WTC11 (cell line): ENCODE data around the gene ATP6V1F. TPM values are rescaled to one million over a fixed set of nuclear protein-coding genes. Genes with fewer than 3 reads are reported as not detected.

Source experiments
- ATAC-seq: fragments of 200-7000 bp; cut with Tn5 transposase; 2 replicates; pipeline ENCODE4 v1.10.0; 2021; ENCODE audit warnings: mild to moderate bottlenecking, moderate library complexity
- CTCF ChIA-PET: fragments of 300-600 bp; sonication (Branson Sonifier 250); formaldehyde crosslinking; loops from one replicate; lab custom pipeline; 2021; ENCODE audit warnings: antibody characterized with exemption; lab: Charles Lee
- POLR2A ChIA-PET: fragments of 350-600 bp; sonication (Branson Sonifier 250); formaldehyde crosslinking; loops from one replicate; lab custom pipeline; 2021; ENCODE audit warnings: antibody characterized with exemption; lab: Charles Lee
- DNase-seq: peaks from one replicate; pipeline ENCODE4 v3.0.0; 2021; ENCODE audit warnings: low spot score
- H3K27ac Mint-ChIP-seq: 2 replicates; pipeline ENCODE4 v1.8.0; 2021; ENCODE audit warnings: mixed read lengths
- H3K27me3 Mint-ChIP-seq: 2 replicates; pipeline ENCODE4 v1.8.0; 2021; ENCODE audit warnings: low read depth, mild to moderate bottlenecking, moderate library complexity, mixed read lengths
- H3K36me3 Mint-ChIP-seq: 2 replicates; pipeline ENCODE4 v1.8.0; 2021; ENCODE audit warnings: mixed read lengths
- H3K4me1 Mint-ChIP-seq: 2 replicates; pipeline ENCODE4 v1.8.0; 2022; ENCODE audit warnings: mixed read lengths
- H3K4me3 Mint-ChIP-seq: 2 replicates; pipeline ENCODE4 v1.8.0; 2021; ENCODE audit warnings: mild to moderate bottlenecking, moderate library complexity, mixed read lengths
- H3K9me3 Mint-ChIP-seq: 2 replicates; pipeline ENCODE4 v1.8.0; 2021; ENCODE audit warnings: mixed read lengths
- CBFB ChIP-seq: sonication (generic); formaldehyde crosslinking; IDR thresholded peaks from 2 replicates; pipeline ENCODE4 v1.8.1; 2022; ENCODE audit warnings: mild to moderate bottlenecking, low read depth, missing genetic modification reagents
- FOXK1 ChIP-seq: sonication (generic); formaldehyde crosslinking; IDR thresholded peaks from 2 replicates; pipeline ENCODE4 v1.8.0; 2022; ENCODE audit warnings: mild to moderate bottlenecking, moderate library complexity, missing genetic modification reagents
- FOXP1 ChIP-seq: sonication (generic); formaldehyde crosslinking; IDR thresholded peaks from 2 replicates; pipeline ENCODE4 v1.8.0; 2022; ENCODE audit warnings: missing genetic modification reagents, mild to moderate bottlenecking, moderate library complexity, borderline replicate concordance
- GABPB1 ChIP-seq: sonication (generic); formaldehyde crosslinking; IDR thresholded peaks from 2 replicates; pipeline ENCODE4 v1.8.1; 2023; ENCODE audit warnings: mild to moderate bottlenecking, missing genetic modification reagents
- GTF2I ChIP-seq: fragments of 250-450 bp; sonication (Bioruptor Pico); conservative IDR thresholded peaks from 2 replicates; pipeline ENCODE4 v1.4.0; 2021; ENCODE audit warnings: mild to moderate bottlenecking
- JAZF1 ChIP-seq: fragments of 250-450 bp; sonication (Bioruptor Pico); IDR thresholded peaks from 2 replicates; pipeline ENCODE4 v1.9.0; 2021; ENCODE audit warnings: moderate library complexity, mild to moderate bottlenecking, inconsistent platforms
- JUN ChIP-seq: sonication (generic); formaldehyde crosslinking; IDR thresholded peaks from 2 replicates; pipeline ENCODE4 v1.8.0; 2023; ENCODE audit warnings: mild to moderate bottlenecking, missing genetic modification reagents
- MXD4 ChIP-seq: fragments of 250-450 bp; sonication (Bioruptor Pico); IDR thresholded peaks from 2 replicates; pipeline ENCODE4 v1.8.0; 2021; ENCODE audit warnings: mild to moderate bottlenecking, moderate library complexity, borderline replicate concordance
- OVOL2 ChIP-seq: fragments of 250-450 bp; sonication (Bioruptor Pico); IDR thresholded peaks from 2 replicates; pipeline ENCODE4 v1.9.0; 2021; ENCODE audit warnings: mild to moderate bottlenecking, borderline replicate concordance
- RORB ChIP-seq: fragments of 250-450 bp; sonication (Bioruptor Pico); IDR thresholded peaks from 2 replicates; pipeline ENCODE4 v1.9.0; 2021; ENCODE audit warnings: mild to moderate bottlenecking
- SMAD4 ChIP-seq: sonication (generic); formaldehyde crosslinking; IDR thresholded peaks from 2 replicates; pipeline ENCODE4 v1.8.0; 2022; ENCODE audit warnings: mild to moderate bottlenecking, missing genetic modification reagents
- TCF7 ChIP-seq: sonication (generic); formaldehyde crosslinking; IDR thresholded peaks from 2 replicates; pipeline ENCODE4 v1.8.0; 2022; ENCODE audit warnings: mild to moderate bottlenecking, low read depth, missing genetic modification reagents, moderate library complexity
- TEAD1 ChIP-seq: sonication (generic); formaldehyde crosslinking; IDR thresholded peaks from 2 replicates; pipeline ENCODE4 v1.8.0; 2022; ENCODE audit warnings: mild to moderate bottlenecking, missing genetic modification reagents
- ZNF671 ChIP-seq: fragments of 250-450 bp; sonication (Bioruptor Pico); IDR thresholded peaks from 2 replicates; pipeline ENCODE4 v1.8.0; 2021; ENCODE audit warnings: mild to moderate bottlenecking
- total RNA-seq: library from RNA; stranded (reverse); gene quantifications from 3 replicates; pipeline ENCODE4 v1.2.3, GENCODE V29; 2021
- TF ChIP-seq, protein P1 (sequence below): sonication (generic); formaldehyde crosslinking; IDR thresholded peaks from 2 replicates; pipeline ENCODE4 v1.8.1; 2022; ENCODE audit warnings: mild to moderate bottlenecking, moderate library complexity, missing genetic modification reagents
- TF ChIP-seq, protein P2 (sequence below): sonication (generic); formaldehyde crosslinking; IDR thresholded peaks from 2 replicates; pipeline ENCODE4 v1.8.1; 2023; ENCODE audit warnings: mild to moderate bottlenecking, missing genetic modification reagents, moderate library complexity
- TF ChIP-seq, protein P3 (sequence below): sonication (generic); formaldehyde crosslinking; IDR thresholded peaks from 2 replicates; pipeline ENCODE4 v1.8.0; 2023; ENCODE audit warnings: missing genetic modification reagents, mild to moderate bottlenecking, borderline replicate concordance
- TF ChIP-seq, protein P4 (sequence below): sonication (generic); formaldehyde crosslinking; IDR thresholded peaks from 2 replicates; pipeline ENCODE4 v1.8.1; 2023; ENCODE audit warnings: mild to moderate bottlenecking, moderate library complexity, missing genetic modification reagents
- TF ChIP-seq, protein P5 (sequence below): sonication (generic); formaldehyde crosslinking; IDR thresholded peaks from 2 replicates; pipeline ENCODE4 v1.8.1; 2023; ENCODE audit warnings: mild to moderate bottlenecking, missing genetic modification reagents, borderline replicate concordance

Gene ATP6V1F
- total RNA-seq, 1 experiment from 2014 or later: 117 TPM

DNA sequence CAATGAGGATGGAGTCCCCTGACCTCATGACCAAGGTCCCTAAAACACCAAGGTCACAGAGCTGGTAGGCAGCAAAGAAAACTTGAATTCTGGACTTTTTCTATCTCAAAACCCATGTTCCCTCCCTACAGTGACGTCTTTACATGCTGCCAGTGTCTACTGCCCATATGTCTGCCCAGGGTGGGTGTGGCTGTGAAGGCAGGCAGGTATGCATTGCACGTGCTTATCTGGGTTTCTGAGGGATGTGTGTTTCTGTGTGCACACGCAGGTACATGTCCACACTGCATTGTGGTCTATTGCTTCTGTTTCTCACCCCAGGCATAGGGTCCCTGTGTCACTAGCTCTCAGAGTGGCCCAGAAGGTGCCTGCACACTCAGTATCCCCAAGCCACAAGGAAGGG is 13.5 kb downstream of the ATP6V1F start:
- no peaks in the 10 kb centered on the region for H3K4me1 Mint-ChIP-seq
- no peak for DNase-seq
- H3K9me3 Mint-ChIP-seq: no peaks in the 10 kb centered on the region
- no peaks in the 10 kb centered on the region for H3K36me3 Mint-ChIP-seq
- no peak for ATAC-seq
- POLR2A ChIA-PET: no interaction called here
- no peak overlapping the region for H3K4me3 Mint-ChIP-seq
- 0 out of 2 replicates have a peak overlapping the region, but pooled peaks have one; percentile 25 for H3K27ac Mint-ChIP-seq
- CTCF ChIA-PET: interaction anchor here (0.7 to 1.8 kb wide), 2 partner anchors 16 to 92 kb away, joined by 3 to 6 read pairs; no protein-coding TSS in a partner anchor
- TF ChIP-seq, protein P1, sequence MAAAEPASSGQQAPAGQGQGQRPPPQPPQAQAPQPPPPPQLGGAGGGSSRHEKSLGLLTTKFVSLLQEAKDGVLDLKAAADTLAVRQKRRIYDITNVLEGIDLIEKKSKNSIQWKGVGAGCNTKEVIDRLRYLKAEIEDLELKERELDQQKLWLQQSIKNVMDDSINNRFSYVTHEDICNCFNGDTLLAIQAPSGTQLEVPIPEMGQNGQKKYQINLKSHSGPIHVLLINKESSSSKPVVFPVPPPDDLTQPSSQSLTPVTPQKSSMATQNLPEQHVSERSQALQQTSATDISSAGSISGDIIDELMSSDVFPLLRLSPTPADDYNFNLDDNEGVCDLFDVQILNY: no peak
- TF ChIP-seq JUN (CRISPR knock-in tag): no peak
- no peak for TF ChIP-seq SMAD4 (CRISPR knock-in tag)
- TF ChIP-seq TCF7: no peak
- TF ChIP-seq GTF2I (CRISPR knock-in tag): no peak
- TF ChIP-seq, protein P2, sequence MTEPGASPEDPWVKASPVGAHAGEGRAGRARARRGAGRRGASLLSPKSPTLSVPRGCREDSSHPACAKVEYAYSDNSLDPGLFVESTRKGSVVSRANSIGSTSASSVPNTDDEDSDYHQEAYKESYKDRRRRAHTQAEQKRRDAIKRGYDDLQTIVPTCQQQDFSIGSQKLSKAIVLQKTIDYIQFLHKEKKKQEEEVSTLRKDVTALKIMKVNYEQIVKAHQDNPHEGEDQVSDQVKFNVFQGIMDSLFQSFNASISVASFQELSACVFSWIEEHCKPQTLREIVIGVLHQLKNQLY (CRISPR knock-in tag): no peak
- no peak for TF ChIP-seq GABPB1
- TF ChIP-seq JAZF1 (CRISPR knock-in tag): no peak
- TF ChIP-seq, protein P3, sequence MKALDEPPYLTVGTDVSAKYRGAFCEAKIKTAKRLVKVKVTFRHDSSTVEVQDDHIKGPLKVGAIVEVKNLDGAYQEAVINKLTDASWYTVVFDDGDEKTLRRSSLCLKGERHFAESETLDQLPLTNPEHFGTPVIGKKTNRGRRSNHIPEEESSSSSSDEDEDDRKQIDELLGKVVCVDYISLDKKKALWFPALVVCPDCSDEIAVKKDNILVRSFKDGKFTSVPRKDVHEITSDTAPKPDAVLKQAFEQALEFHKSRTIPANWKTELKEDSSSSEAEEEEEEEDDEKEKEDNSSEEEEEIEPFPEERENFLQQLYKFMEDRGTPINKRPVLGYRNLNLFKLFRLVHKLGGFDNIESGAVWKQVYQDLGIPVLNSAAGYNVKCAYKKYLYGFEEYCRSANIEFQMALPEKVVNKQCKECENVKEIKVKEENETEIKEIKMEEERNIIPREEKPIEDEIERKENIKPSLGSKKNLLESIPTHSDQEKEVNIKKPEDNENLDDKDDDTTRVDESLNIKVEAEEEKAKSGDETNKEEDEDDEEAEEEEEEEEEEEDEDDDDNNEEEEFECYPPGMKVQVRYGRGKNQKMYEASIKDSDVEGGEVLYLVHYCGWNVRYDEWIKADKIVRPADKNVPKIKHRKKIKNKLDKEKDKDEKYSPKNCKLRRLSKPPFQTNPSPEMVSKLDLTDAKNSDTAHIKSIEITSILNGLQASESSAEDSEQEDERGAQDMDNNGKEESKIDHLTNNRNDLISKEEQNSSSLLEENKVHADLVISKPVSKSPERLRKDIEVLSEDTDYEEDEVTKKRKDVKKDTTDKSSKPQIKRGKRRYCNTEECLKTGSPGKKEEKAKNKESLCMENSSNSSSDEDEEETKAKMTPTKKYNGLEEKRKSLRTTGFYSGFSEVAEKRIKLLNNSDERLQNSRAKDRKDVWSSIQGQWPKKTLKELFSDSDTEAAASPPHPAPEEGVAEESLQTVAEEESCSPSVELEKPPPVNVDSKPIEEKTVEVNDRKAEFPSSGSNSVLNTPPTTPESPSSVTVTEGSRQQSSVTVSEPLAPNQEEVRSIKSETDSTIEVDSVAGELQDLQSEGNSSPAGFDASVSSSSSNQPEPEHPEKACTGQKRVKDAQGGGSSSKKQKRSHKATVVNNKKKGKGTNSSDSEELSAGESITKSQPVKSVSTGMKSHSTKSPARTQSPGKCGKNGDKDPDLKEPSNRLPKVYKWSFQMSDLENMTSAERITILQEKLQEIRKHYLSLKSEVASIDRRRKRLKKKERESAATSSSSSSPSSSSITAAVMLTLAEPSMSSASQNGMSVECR (CRISPR knock-in tag): no peak
- TF ChIP-seq MXD4: no peak
- TF ChIP-seq FOXK1 (CRISPR knock-in tag): no peak
- TF ChIP-seq, protein P4, sequence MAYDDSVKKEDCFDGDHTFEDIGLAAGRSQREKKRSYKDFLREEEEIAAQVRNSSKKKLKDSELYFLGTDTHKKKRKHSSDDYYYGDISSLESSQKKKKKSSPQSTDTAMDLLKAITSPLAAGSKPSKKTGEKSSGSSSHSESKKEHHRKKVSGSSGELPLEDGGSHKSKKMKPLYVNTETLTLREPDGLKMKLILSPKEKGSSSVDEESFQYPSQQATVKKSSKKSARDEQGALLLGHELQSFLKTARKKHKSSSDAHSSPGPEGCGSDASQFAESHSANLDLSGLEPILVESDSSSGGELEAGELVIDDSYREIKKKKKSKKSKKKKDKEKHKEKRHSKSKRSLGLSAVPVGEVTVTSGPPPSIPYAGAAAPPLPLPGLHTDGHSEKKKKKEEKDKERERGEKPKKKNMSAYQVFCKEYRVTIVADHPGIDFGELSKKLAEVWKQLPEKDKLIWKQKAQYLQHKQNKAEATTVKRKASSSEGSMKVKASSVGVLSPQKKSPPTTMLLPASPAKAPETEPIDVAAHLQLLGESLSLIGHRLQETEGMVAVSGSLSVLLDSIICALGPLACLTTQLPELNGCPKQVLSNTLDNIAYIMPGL: no peak
- no peak for TF ChIP-seq ZNF671
- TF ChIP-seq, protein P5, sequence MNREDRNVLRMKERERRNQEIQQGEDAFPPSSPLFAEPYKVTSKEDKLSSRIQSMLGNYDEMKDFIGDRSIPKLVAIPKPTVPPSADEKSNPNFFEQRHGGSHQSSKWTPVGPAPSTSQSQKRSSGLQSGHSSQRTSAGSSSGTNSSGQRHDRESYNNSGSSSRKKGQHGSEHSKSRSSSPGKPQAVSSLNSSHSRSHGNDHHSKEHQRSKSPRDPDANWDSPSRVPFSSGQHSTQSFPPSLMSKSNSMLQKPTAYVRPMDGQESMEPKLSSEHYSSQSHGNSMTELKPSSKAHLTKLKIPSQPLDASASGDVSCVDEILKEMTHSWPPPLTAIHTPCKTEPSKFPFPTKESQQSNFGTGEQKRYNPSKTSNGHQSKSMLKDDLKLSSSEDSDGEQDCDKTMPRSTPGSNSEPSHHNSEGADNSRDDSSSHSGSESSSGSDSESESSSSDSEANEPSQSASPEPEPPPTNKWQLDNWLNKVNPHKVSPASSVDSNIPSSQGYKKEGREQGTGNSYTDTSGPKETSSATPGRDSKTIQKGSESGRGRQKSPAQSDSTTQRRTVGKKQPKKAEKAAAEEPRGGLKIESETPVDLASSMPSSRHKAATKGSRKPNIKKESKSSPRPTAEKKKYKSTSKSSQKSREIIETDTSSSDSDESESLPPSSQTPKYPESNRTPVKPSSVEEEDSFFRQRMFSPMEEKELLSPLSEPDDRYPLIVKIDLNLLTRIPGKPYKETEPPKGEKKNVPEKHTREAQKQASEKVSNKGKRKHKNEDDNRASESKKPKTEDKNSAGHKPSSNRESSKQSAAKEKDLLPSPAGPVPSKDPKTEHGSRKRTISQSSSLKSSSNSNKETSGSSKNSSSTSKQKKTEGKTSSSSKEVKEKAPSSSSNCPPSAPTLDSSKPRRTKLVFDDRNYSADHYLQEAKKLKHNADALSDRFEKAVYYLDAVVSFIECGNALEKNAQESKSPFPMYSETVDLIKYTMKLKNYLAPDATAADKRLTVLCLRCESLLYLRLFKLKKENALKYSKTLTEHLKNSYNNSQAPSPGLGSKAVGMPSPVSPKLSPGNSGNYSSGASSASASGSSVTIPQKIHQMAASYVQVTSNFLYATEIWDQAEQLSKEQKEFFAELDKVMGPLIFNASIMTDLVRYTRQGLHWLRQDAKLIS: no peak
- TF ChIP-seq CBFB (CRISPR knock-in tag): no peak
- no peak for TF ChIP-seq OVOL2 (CRISPR knock-in tag)
- no peak for TF ChIP-seq RORB (CRISPR knock-in tag)
- TF ChIP-seq FOXP1 (CRISPR knock-in tag): no peak
- TF ChIP-seq TEAD1 (CRISPR knock-in tag): no peak
- TF ChIP-seq, all 79 proteins: peak for 0
- peaks cover 13% of the 10 kb centered on the region for H3K27me3 Mint-ChIP-seq
